ENCODE results near the gene STIL. TPM values are rescaled to one million over a fixed set of nuclear protein-coding genes. Genes with fewer than 3 reads are reported as not detected.
A peak's percentile ranks its signal among the peaks of the same experiment; 100 is the strongest.

Gene STIL
- total and polyA plus RNA-seq, 4 donors: 0.26 to 20.5 (median 0.75) TPM

GRCh38 chr1:47215713-47216112 lies 98.2 kb downstream of the STIL start:
- TF ChIP-seq EGR1 (IDR thresholded peaks at IDR 0.05; ENCODE audit: low read depth in 2 of 2) (no peak), JUND (IDR thresholded peaks at IDR 0.05) (no peak), FOXA2 (IDR thresholded peaks at IDR 0.05) (no peak), NR2F2 (IDR thresholded peaks at IDR 0.05) (no peak), REST (IDR thresholded peaks at IDR 0.05) (no peak), TAF1 (conservative IDR thresholded peaks at IDR 0.05) (no peak), HNF4G (IDR thresholded peaks at IDR 0.05) (no peak), YY1 (IDR thresholded peaks at IDR 0.05) (no peak), SP1 (IDR thresholded peaks at IDR 0.05) (no peak), RXRA (IDR thresholded peaks at IDR 0.05) (no peak), RAD21 (IDR thresholded peaks at IDR 0.05) (no peak), FOXA1 (IDR thresholded peaks at IDR 0.05) (no peak), CTCF (IDR thresholded peaks at IDR 0.05; ENCODE audit: low read depth, low read length, missing input control) (no peak), ATF3 (IDR thresholded peaks at IDR 0.05) (no peak)
- DNase-seq (ENCODE audit: low spot score): peak; percentile 47
- Histone ChIP-seq H3K36me3 (ENCODE audit: control insufficient read depth in 4 of 4, insufficient read depth in 3 of 4, low read depth in 1 of 4, low read length in 3 of 4) (no peaks in the 10 kb centered on the region), H3K9me3 (ENCODE audit: control insufficient read depth in 4 of 4, low read length in 3 of 4) (no peaks in the 10 kb centered on the region), H3K27ac (ENCODE audit: low read depth in 1 of 2, low read length in 2 of 2) (no peak overlapping the region), H3K27me3 (ENCODE audit: control insufficient read depth in 4 of 4, insufficient read depth in 4 of 4, low read length in 3 of 4) (no peaks in the 10 kb centered on the region), H3K9ac (ENCODE audit: low read depth in 1 of 2, low read length in 2 of 2) (no peak overlapping the region), H3K4me3 (ENCODE audit: low read depth in 1 of 3, low read length in 3 of 3) (no peak overlapping the region), H3K4me1 (ENCODE audit: control insufficient read depth in 4 of 4, insufficient read depth in 4 of 4, low read length in 3 of 4) (no peaks in the 10 kb centered on the region)
- 93% methylated on average over 4 of the region's 4 CpGs for WGBS

GRCh38 chr1:47214549-47214948 lies 99.4 kb downstream of the STIL start:
- Histone ChIP-seq H3K9me3 (ENCODE audit: control insufficient read depth in 4 of 4, low read length in 3 of 4) (no peaks in the 10 kb centered on the region), H3K27ac (ENCODE audit: low read depth in 1 of 2, low read length in 2 of 2) (no peak overlapping the region)

More at GRCh38 chr1:47214549-47214948, 99.4 kb downstream of the STIL start:
- Histone ChIP-seq H3K36me3 (ENCODE audit: control insufficient read depth in 4 of 4, insufficient read depth in 3 of 4, low read depth in 1 of 4, low read length in 3 of 4) (no peaks in the 10 kb centered on the region), H3K9ac (ENCODE audit: low read depth in 1 of 2, low read length in 2 of 2) (no peak overlapping the region), H3K27me3 (ENCODE audit: control insufficient read depth in 4 of 4, insufficient read depth in 4 of 4, low read length in 3 of 4) (peaks cover 0 to 3% (median 0%) of the 10 kb centered on the region in 4 donors), H3K4me1 (ENCODE audit: control insufficient read depth in 4 of 4, insufficient read depth in 4 of 4, low read length in 3 of 4) (no peaks in the 10 kb centered on the region), H3K4me3 (ENCODE audit: low read depth in 1 of 3, low read length in 3 of 3) (no peak overlapping the region)
- WGBS: 79% methylated on average over 3 of the region's 3 CpGs
- DNase-seq (ENCODE audit: low spot score): no peak
- TF ChIP-seq SP1 (IDR thresholded peaks at IDR 0.05) (no peak), FOXA2 (IDR thresholded peaks at IDR 0.05) (no peak), RXRA (IDR thresholded peaks at IDR 0.05) (no peak), JUND (IDR thresholded peaks at IDR 0.05) (no peak), FOXA1 (IDR thresholded peaks at IDR 0.05) (no peak), HNF4G (IDR thresholded peaks at IDR 0.05) (no peak), GABPA (IDR thresholded peaks at IDR 0.05 in 1 of 2, conservative IDR thresholded peaks at IDR 0.05 in 1 of 2) (no peak), YY1 (IDR thresholded peaks at IDR 0.05) (no peak), MAX (IDR thresholded peaks at IDR 0.05) (no peak), NR2F2 (IDR thresholded peaks at IDR 0.05) (no peak), ATF3 (IDR thresholded peaks at IDR 0.05) (no peak), ZBTB33 (IDR thresholded peaks at IDR 0.05) (no peak), REST (IDR thresholded peaks at IDR 0.05) (no peak), CTCF (IDR thresholded peaks at IDR 0.05; ENCODE audit: low read depth, low read length, missing input control) (no peak), EGR1 (IDR thresholded peaks at IDR 0.05; ENCODE audit: low read depth in 2 of 2) (no peak)

Data from liver (tissue), 9 donors.